NT2/D1 (cell line): Measurements from ENCODE around the gene GNAI1.

Source experiments
- SUZ12 ChIP-seq: IDR thresholded peaks from 2 replicates; pipeline ENCODE4 v1.6.1; 2011; ENCODE audit not compliant: insufficient read length, insufficient read depth; ENCODE audit errors: extremely low read depth
- YY1 ChIP-seq: IDR thresholded peaks from 2 replicates; pipeline ENCODE4 v1.6.1; 2011; ENCODE audit not compliant: insufficient read length, insufficient read depth
- ZNF274 ChIP-seq: IDR thresholded peaks from 2 replicates; pipeline ENCODE4 v1.6.1; 2011; ENCODE audit warnings: mild to moderate bottlenecking, low read depth, low read length

GRCh38 chr7:80155374-80155773 is 20.7 kb downstream of the GNAI1 start:
- no peak for TF ChIP-seq ZNF274
- TF ChIP-seq SUZ12, result no peak
- TF ChIP-seq YY1, result no peak
